Measurements from ENCODE around the gene MAP2K5.

The MAP2K5 gene

GRCh38 chr15:67731112-67731721 lies 188.7 kb downstream of the MAP2K5 start:
- no peak for DNase-seq

GRCh38 chr15:67732164-67732563 lies 189.7 kb downstream of the MAP2K5 start:
- no peak for DNase-seq

- no peak for DNase-seq
These were observed 190.3 kb downstream of the MAP2K5 start for GRCh38 chr15:67732671-67733374.

GRCh38 chr15:67735896-67736295 lies 193.4 kb downstream of the MAP2K5 start:
- DNase-seq, result no peak

- DNase-seq, result no peak
These were observed 194.3 kb downstream of the MAP2K5 start for GRCh38 chr15:67736810-67737209.

- DNase-seq, result no peak
These were observed 195.6 kb downstream of the MAP2K5 start for GRCh38 chr15:67738056-67738455.

- DNase-seq, result no peak
These were observed 197.9 kb downstream of the MAP2K5 start for GRCh38 chr15:67740405-67740804.

GRCh38 chr15:67741308-67741707 lies 198.8 kb downstream of the MAP2K5 start:
- no peak for DNase-seq

- no peak for DNase-seq
These were observed 201.1 kb downstream of the MAP2K5 start for GRCh38 chr15:67743558-67743957.

GRCh38 chr15:67744331-67745072 lies 202.0 kb downstream of the MAP2K5 start:
- no peak for DNase-seq

- no peak for DNase-seq
These were observed 202.8 kb downstream of the MAP2K5 start for GRCh38 chr15:67745073-67746006.

GRCh38 chr15:67746022-67746421 lies 203.5 kb downstream of the MAP2K5 start:
- no peak for DNase-seq

GRCh38 chr15:67746450-67746849 lies 203.9 kb downstream of the MAP2K5 start:
- no peak for DNase-seq

- DNase-seq, result no peak
These were observed 205.4 kb downstream of the MAP2K5 start for GRCh38 chr15:67747921-67748320.

- DNase-seq, result no peak
These were observed 207.9 kb downstream of the MAP2K5 start for GRCh38 chr15:67750371-67750770.

GRCh38 chr15:67753891-67754290 lies 211.4 kb downstream of the MAP2K5 start:
- no peak for DNase-seq

GRCh38 chr15:67755264-67755663 lies 212.8 kb downstream of the MAP2K5 start:
- DNase-seq, result no peak

- no peak for DNase-seq
These were observed 213.4 kb downstream of the MAP2K5 start for GRCh38 chr15:67755936-67756335.

GRCh38 chr15:67758619-67759300 lies 216.3 kb downstream of the MAP2K5 start:
- DNase-seq, result no peak

GRCh38 chr15:67760901-67761300 lies 218.4 kb downstream of the MAP2K5 start:
- DNase-seq, result no peak

GRCh38 chr15:67761343-67761742 lies 218.8 kb downstream of the MAP2K5 start:
- DNase-seq, result no peak
